ENCODE measurements around the gene TCEA3.

Gene TCEA3

DNA sequence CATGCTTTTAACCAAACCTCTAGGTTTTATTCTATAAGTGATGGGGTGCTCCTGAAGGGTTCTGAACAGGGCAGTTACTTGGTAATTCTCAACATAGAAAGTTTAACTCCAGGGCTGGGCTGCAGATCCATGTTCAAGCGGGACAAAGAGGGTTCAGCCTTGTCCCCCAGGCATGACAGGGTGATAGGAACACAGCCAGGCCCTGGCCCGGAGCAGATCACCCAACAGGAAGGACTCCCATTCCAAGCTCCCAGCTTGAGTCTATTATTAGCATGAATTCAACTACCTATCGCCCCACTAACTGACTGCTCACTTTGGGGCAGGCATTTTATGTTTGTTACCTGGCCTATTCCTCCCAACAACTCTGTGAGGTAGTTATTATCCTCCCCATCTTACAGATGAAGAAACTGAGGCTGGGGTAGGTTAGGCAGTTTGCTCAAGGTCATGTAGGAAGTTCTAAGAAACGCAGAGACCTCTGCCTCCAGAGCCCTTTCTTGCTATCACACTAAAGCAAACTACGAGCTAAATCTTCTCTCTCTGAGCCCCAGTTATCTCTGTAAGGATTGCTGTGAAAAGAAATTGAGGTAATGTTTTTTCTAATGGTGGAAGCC, 44.9 kb upstream of the TCEA3 start:
- no peaks in the 10 kb centered on the region for H3K36me3 ChIP-seq (ENCODE audit: control insufficient read depth, insufficient read depth, low read length)
- H3K4me3 ChIP-seq (replicated peaks; ENCODE audit: low read depth, low read length) = no peak overlapping the region
- TF ChIP-seq, protein P1, sequence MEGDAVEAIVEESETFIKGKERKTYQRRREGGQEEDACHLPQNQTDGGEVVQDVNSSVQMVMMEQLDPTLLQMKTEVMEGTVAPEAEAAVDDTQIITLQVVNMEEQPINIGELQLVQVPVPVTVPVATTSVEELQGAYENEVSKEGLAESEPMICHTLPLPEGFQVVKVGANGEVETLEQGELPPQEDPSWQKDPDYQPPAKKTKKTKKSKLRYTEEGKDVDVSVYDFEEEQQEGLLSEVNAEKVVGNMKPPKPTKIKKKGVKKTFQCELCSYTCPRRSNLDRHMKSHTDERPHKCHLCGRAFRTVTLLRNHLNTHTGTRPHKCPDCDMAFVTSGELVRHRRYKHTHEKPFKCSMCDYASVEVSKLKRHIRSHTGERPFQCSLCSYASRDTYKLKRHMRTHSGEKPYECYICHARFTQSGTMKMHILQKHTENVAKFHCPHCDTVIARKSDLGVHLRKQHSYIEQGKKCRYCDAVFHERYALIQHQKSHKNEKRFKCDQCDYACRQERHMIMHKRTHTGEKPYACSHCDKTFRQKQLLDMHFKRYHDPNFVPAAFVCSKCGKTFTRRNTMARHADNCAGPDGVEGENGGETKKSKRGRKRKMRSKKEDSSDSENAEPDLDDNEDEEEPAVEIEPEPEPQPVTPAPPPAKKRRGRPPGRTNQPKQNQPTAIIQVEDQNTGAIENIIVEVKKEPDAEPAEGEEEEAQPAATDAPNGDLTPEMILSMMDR (IDR thresholded peaks at IDR 0.05; ENCODE audit: insufficient read depth, low read length, poor library complexity, severe bottlenecking) = no peak
- H3K27me3 ChIP-seq (replicated peaks; ENCODE audit: control insufficient read depth, insufficient read depth, low read length) = no peaks in the 10 kb centered on the region; the same call in 1 of the 2 replicates
- no peak for DNase-seq (ENCODE audit: extremely low read depth, insufficient read length)

DNA sequence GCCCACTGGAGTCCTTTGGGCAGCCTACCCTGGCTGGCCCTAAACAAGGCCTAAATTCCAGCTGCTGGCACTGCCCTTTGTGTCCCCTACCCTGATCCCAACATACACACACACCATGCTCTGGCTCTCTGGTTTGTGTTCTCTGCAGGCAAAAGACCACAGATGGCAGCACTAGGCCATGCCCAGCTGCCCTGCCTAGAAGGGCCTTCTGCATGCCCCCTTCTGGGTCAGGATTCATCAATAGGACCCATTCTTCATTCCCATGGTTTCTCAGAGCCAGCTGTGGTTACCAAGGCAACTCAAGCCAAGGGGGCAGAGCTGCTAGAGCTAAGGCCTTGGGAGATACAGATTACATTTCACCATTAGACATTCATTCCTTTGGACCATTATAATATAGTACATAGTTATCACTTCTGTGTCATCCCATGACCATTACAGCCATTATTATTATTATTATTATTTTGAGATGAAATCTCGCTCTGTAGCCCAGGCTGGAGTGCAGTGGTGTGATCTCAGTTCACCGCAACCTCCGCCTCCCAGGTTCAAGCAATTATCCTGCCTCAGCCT, 42.0 kb upstream of the TCEA3 start:
- Histone ChIP-seq H3K27me3 (replicated peaks; ENCODE audit: control insufficient read depth, insufficient read depth, low read length) (no peaks in the 10 kb centered on the region; the same call in 1 of the 2 replicates), H3K36me3 (ENCODE audit: control insufficient read depth, insufficient read depth, low read length) (no peaks in the 10 kb centered on the region), H3K4me3 (replicated peaks; ENCODE audit: low read depth, low read length) (no peak overlapping the region)
- TF ChIP-seq, protein P1 (IDR thresholded peaks at IDR 0.05; ENCODE audit: insufficient read depth, low read length, poor library complexity, severe bottlenecking) = no peak
- no peak for DNase-seq (ENCODE audit: extremely low read depth, insufficient read length)

DNA sequence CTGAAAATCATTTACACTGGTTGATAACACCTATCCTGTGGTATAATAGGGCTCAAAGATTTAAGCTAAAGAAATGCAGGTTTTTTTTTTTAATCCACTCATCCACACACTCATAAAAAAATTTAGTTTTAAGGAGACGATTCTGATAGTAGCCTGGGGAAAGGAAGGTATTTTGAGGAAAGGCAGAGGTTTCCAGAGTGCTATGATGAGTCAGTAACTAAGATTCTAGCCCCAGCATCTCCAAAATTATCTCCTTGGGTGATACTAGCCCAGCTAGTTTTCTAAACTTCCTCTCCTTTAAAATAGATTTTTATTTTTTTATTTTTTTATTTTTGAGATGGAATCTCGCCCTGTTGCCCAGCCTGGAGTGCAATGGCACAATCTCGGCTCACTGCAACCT, 38.7 kb upstream of the TCEA3 start:
- H3K27me3 ChIP-seq (replicated peaks; ENCODE audit: control insufficient read depth, insufficient read depth, low read length) = no peaks in the 10 kb centered on the region; the same call in 1 of the 2 replicates
- TF ChIP-seq, protein P1 (IDR thresholded peaks at IDR 0.05; ENCODE audit: insufficient read depth, low read length, poor library complexity, severe bottlenecking) = no peak
- H3K4me3 ChIP-seq (replicated peaks; ENCODE audit: low read depth, low read length) = no peak overlapping the region
- DNase-seq (ENCODE audit: extremely low read depth, insufficient read length) = no peak
- H3K36me3 ChIP-seq (ENCODE audit: control insufficient read depth, insufficient read depth, low read length) = no peaks in the 10 kb centered on the region

DNA sequence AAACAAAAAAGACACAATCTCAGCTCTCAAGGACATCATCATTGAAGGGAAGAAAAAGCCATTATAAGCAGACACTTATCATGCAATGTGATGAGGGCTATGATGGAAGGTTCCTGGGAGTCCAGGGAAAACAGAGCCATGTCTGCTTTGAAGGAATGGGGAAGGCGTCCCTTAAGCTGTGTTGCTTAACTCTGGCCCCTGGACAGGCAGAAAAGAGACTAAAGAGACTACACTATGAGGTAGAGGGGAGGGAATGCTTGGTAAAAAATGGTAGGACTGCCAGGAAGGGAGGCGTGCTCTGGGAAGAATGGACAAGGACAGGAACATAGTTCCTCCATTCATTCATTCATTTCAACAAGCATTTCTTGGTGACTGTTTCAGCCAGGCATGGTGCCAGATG, 38.2 kb upstream of the TCEA3 start:
- TF ChIP-seq, protein P1 (IDR thresholded peaks at IDR 0.05; ENCODE audit: insufficient read depth, low read length, poor library complexity, severe bottlenecking) = no peak
- Histone ChIP-seq H3K27me3 (replicated peaks; ENCODE audit: control insufficient read depth, insufficient read depth, low read length) (no peaks in the 10 kb centered on the region; the same call in 1 of the 2 replicates), H3K36me3 (ENCODE audit: control insufficient read depth, insufficient read depth, low read length) (no peaks in the 10 kb centered on the region), H3K4me3 (replicated peaks; ENCODE audit: low read depth, low read length) (no peak overlapping the region)
- no peak for DNase-seq (ENCODE audit: extremely low read depth, insufficient read length)

DNA sequence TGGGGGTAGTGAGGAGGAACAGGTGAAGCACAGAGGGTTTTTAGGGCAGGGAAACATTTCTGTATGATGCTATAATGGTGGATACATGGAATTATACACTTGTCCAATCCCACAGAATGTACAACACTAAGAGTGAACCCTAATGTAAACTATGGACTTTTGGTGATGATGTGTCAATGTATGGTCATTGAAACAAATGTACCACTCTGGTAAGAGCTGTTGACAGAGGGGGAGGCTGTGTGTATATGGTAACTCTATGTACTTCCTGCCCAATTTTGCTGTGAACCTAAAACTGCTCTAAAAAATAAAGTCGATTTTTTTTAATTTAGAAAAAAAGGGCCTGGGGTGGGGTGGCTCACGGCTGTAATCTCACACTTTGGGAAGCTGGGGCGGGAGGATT, 36.5 kb upstream of the TCEA3 start:
- no peak overlapping the region for H3K4me3 ChIP-seq (replicated peaks; ENCODE audit: low read depth, low read length)
- no peaks in the 10 kb centered on the region for H3K36me3 ChIP-seq (ENCODE audit: control insufficient read depth, insufficient read depth, low read length)
- TF ChIP-seq, protein P1 (IDR thresholded peaks at IDR 0.05; ENCODE audit: insufficient read depth, low read length, poor library complexity, severe bottlenecking) = no peak
- no peaks in the 10 kb centered on the region; the same call in 1 of the 2 replicates for H3K27me3 ChIP-seq (replicated peaks; ENCODE audit: control insufficient read depth, insufficient read depth, low read length)
- DNase-seq (ENCODE audit: extremely low read depth, insufficient read length) = no peak

Measured in GM06990 (cell line).